Left forelimb (tissue), 1 donor: ENCODE results near the gene DUS4L.

Source experiments
- DNase-seq: peaks from one replicate; pipeline ENCODE4 v3.0.0-alpha.2; 2018; ENCODE audit warnings: low spot score

The DUS4L gene

DNA sequence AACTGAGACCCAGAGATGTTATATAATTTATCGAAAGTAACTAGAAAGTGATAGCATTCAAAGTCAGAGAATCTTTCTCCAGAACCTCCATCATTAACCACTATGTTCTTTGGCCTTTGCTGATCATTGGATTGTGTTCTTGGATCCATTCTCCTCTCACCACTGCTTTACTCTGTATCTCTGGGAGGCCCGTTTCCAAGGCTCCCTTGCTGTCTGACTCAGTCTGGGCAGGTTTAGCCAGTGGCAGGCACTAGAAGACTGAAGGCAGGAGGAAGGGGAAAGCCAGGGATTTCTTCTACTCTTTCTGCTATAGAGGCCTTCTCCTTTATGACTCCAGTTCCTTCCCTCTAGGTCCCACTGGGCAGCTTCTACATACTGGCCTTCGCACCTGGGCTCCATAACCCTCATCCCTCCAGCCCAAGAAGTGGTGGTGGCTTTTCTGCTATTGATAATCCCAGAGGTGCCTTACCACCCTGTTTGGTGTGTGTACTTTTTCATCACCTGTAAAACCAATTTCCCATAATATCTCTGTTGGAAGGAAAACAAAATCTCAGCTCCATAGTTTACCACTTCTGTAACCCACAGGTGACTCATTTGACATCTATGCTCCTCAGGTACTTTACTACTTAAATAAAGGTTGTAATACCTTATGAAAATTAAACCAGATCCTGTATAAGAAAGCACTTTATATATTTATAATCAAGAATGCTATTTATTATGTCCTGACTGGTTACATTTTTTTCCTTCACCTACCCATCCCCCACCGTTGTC is 52.3 kb downstream of the DUS4L start:
- no peak for DNase-seq

DNA sequence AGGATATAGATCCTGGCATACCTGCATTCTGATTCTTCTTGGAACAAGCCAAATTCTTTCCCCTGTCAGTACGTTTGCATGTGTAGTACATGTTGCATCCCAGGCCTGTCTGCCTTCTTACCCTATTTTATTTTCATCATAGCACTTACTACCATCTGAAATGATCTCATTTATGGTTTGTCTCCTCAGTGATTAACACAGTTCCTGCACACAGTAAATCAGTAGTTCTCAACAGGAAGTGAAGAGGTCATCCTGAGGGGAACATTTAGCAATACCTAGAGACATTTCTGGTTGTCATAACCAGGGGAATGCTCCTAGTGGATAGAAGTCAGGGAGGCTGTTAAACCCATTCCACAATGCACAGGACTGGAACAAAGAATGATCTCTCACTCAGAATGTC is 58.7 kb downstream of the DUS4L start:
- DNase-seq, result no peak

GRCh38 chr7:107622894-107623293 is 59.1 kb downstream of the DUS4L start:
- DNase-seq, result no peak

DNA sequence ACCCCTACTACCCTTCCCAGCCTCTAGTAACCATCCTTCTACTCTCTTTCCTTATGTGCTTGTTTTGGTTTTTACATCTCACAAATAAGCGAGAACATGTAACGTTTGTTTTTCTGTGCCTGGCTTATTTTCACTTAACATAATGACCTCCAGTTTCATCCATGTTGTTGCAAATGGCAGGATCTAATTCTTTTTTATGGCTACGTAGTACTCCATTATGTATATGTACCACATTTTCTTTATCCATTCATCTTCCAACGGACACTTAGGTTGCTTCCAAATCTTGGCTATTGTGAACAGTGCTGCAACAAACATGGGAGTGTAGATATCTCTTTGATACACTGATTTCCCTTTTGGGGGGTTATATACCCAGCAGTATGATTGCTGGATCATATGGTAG is 63.2 kb downstream of the DUS4L start:
- DNase-seq, result no peak
